K562 (cell line): Measurements from ENCODE around the gene MPC2. TPM values are rescaled to one million over a fixed set of nuclear protein-coding genes. Genes with fewer than 3 reads are reported as not detected.

Source experiments
- BCOR ChIP-seq: fragments of 450-650 bp; IDR thresholded peaks from 2 replicates; pipeline ENCODE4 v1.6.1; 2016
- CHCHD3 ChIP-seq: fragments of 250-450 bp; sonication (Bioruptor Pico); IDR thresholded peaks from 2 replicates; pipeline ENCODE4 v2.1.2; 2022; ENCODE audit warnings: mild to moderate bottlenecking
- CREBBP ChIP-seq: IDR thresholded peaks from one replicate; pipeline ENCODE4 v1.6.1; 2012; ENCODE audit warnings: low read depth, mild to moderate bottlenecking, control low read depth, inconsistent platforms, low read length
- CUX1 ChIP-seq: fragments of 200-800 bp; sonication (Bioruptor generic); IDR thresholded peaks from 2 replicates; pipeline ENCODE4 v1.6.1; 2016; ENCODE audit warnings: missing genetic modification characterization, missing compliant biosample characterization
- ILK ChIP-seq: fragments of 450-650 bp; IDR thresholded peaks from 2 replicates; pipeline ENCODE4 v1.6.1; 2016; ENCODE audit warnings: missing genetic modification characterization, low read depth, mild to moderate bottlenecking, missing compliant biosample characterization, moderate library complexity, borderline replicate concordance
- KAT7 ChIP-seq: sonication (generic); formaldehyde crosslinking; IDR thresholded peaks from 2 replicates; pipeline ENCODE4 v1.8.0; 2022; ENCODE audit warnings: missing genetic modification reagents, mild to moderate bottlenecking, borderline replicate concordance
- KDM4B ChIP-seq, 2 experiments: fragments of 450-650 bp in 1 of 2; sonication (generic) in 1 of 2; IDR thresholded peaks; 2 replicates each; pipeline ENCODE4 v1.6.1; 2016 to 2017; ENCODE audit warnings: borderline replicate concordance in 2 of 2, antibody characterized with exemption in 1 of 2, low read depth in 1 of 2, mild to moderate bottlenecking in 1 of 2
- MAFG ChIP-seq: fragments of 450-650 bp; conservative IDR thresholded peaks from 2 replicates; pipeline ENCODE4 v1.6.1; 2016; ENCODE audit warnings: missing genetic modification characterization, missing compliant biosample characterization
- SMAD3 ChIP-seq: fragments of 450-650 bp; formaldehyde crosslinking; conservative IDR thresholded peaks from 2 replicates; pipeline ENCODE4 v1.4.0; 2020; ENCODE audit warnings: mild to moderate bottlenecking
- SP1 ChIP-seq: sonication (generic); formaldehyde crosslinking; IDR thresholded peaks from 2 replicates; pipeline ENCODE4 v1.8.1; 2022; ENCODE audit warnings: mild to moderate bottlenecking, missing genetic modification reagents
- SRSF7 ChIP-seq: fragments of 200-400 bp; formaldehyde crosslinking; optimal IDR thresholded peaks from 2 replicates; pipeline ENCODE3; 2017; ENCODE audit warnings: mild to moderate bottlenecking, low read depth, low read length
- STAT5B ChIP-seq: fragments of 250-450 bp; sonication (Bioruptor Pico); IDR thresholded peaks from 2 replicates; pipeline ENCODE4 v1.8.0; 2021; ENCODE audit warnings: mild to moderate bottlenecking, inconsistent platforms
- ZNF316 ChIP-seq: fragments of 450-650 bp; IDR thresholded peaks from 2 replicates; pipeline ENCODE4 v1.6.1; 2016
- ZNF592 ChIP-seq: fragments of 450-650 bp; IDR thresholded peaks from 2 replicates; pipeline ENCODE4 v1.6.1; 2017; ENCODE audit warnings: antibody characterized with exemption, mild to moderate bottlenecking
- ZNF766 ChIP-seq: fragments of 200-800 bp; sonication (Bioruptor generic); conservative IDR thresholded peaks from 2 replicates; pipeline ENCODE4 v1.6.1; 2016; ENCODE audit warnings: missing genetic modification characterization, missing compliant biosample characterization
- polyA plus RNA-seq, 8 experiments: library from polyadenylated mRNA; depleted of rRNA in 4 of 8; stranded (reverse) in 5 of 8; unstranded in 3 of 8; fragments of >200 nt; fragmentation: Nextera tagmentation in 2 of 8; fragmentation: Illumina TruSeq in 1 of 8; extraction: Ambion mirVana in 2 of 8; extraction: Trizol in 1 of 8; gene quantifications; 2 replicates each; pipeline versions ENCODE4 v1.2.1 to v1.2.3, GENCODE V29; 2011 to 2014; ENCODE audit warnings: inconsistent platforms in 1 of 8, missing spikeins in 1 of 8
- total RNA-seq, 7 experiments: library from RNA; depleted of rRNA in 6 of 7; stranded (reverse); fragments of >200 nt in 6 of 7; fragmentation: Illumina TruSeq in 2 of 7; extraction: Trizol in 2 of 7; gene quantifications; 2 replicates each; pipeline versions ENCODE4 v1.2.1 to v1.2.3, GENCODE V29; 2011 to 2021; ENCODE audit warnings: low replicate concordance in 1 of 7
- TF ChIP-seq, protein P1 (sequence below): fragments of 250-450 bp; sonication (Bioruptor Pico); IDR thresholded peaks from 2 replicates; pipeline ENCODE4 v1.4.0; 2020; ENCODE audit warnings: mild to moderate bottlenecking

Gene MPC2
- total and polyA plus RNA-seq, 9 of the 15 experiments (the other 6 are each of a cell fraction or from before 2014, with no cell fraction given) = 70.7 to 179 (median 144) TPM

DNA sequence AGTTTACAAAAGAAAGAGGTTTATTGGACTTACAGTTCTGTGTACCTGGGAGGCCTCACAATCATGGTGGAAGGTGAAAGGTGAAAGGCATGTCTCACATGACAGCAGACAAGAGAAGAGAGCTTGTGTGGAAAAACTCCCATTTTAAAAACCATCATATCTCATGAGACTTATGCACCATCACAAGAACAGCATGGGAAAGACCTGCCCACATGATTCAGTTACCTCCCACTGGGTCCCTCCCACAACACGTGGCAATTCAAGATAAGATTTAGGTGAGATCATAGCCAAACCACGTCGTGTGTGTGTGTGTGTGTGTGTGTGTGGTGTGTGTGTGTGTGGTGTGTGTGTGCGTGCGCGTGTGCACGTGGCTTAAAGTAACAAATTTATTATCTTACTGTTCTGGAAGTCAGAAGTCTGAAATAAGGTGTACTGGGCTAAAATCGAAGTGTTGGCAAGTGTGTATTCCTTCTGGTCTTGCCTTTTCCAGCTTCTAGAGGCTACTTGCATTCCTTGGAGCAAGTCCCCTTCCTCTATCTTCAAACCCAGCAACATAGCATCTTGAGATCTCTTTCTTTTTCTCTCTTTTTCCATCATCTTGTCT, 48.1 kb upstream of the MPC2 start (continued):
- TF ChIP-seq CUX1 (CRISPR knock-in tag) (0 out of 2 replicates have a peak, but pooled peaks have one; percentile 44), ZNF766 (CRISPR knock-in tag) (peak; percentile 98), KAT7 (CRISPR knock-in tag) (0 out of 2 replicates have a peak, but pooled peaks have one; percentile 87), ZNF592 (peak; percentile 85), BCOR (peak; percentile 80), MAFG (tag) (no peak), KDM4B (IDR thresholded peaks at IDR 0.05; ENCODE audit: borderline replicate concordance in 2 of 2, low read depth in 1 of 2) (peak in 1 of 2 experiments; percentile 69; a peak in 2 of 4 replicates), CREBBP (no peak), ZNF316 (no peak), STAT5B (CRISPR knock-in tag) (no peak), SP1 (CRISPR knock-in tag) (peak; percentile 100), SMAD3 (CRISPR knock-in tag) (peak; percentile 5; the same call in 1 of the 2 replicates), ILK (tag) (no peak), CHCHD3 (CRISPR knock-in tag) (no peak), SRSF7 (no peak)
- TF ChIP-seq, protein P1, sequence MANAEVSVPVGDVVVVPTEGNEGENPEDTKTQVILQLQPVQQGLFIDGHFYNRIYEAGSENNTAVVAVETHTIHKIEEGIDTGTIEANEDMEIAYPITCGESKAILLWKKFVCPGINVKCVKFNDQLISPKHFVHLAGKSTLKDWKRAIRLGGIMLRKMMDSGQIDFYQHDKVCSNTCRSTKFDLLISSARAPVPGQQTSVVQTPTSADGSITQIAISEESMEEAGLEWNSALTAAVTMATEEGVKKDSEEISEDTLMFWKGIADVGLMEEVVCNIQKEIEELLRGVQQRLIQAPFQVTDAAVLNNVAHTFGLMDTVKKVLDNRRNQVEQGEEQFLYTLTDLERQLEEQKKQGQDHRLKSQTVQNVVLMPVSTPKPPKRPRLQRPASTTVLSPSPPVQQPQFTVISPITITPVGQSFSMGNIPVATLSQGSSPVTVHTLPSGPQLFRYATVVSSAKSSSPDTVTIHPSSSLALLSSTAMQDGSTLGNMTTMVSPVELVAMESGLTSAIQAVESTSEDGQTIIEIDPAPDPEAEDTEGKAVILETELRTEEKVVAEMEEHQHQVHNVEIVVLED (CRISPR knock-in tag) = no peak
